ENCODE results near the gene PYROXD2.

PYROXD2 gene

GRCh38 chr10:98436704-98437103 is 21.7 kb upstream of the PYROXD2 start:
- in situ Hi-C loops (cut with HindIII; ENCODE audit: low sequenced_read_pairs) = no loop called here
- no peak for DNase-seq (ENCODE audit: low read depth)
- no peak overlapping the region for H3K4me3 ChIP-seq (ENCODE audit: low read depth, low read length)
- TF ChIP-seq CTCF (IDR thresholded peaks at IDR 0.05; ENCODE audit: low read depth, low read length, missing control alignments) = no peak

GRCh38 chr10:98435178-98435577 is 20.2 kb upstream of the PYROXD2 start:
- H3K4me3 ChIP-seq (ENCODE audit: low read depth, low read length) = no peak overlapping the region
- DNase-seq (ENCODE audit: low read depth) = no peak
- in situ Hi-C loops (cut with HindIII; ENCODE audit: low sequenced_read_pairs) = no loop called here
- TF ChIP-seq CTCF (IDR thresholded peaks at IDR 0.05; ENCODE audit: low read depth, low read length, missing control alignments) = no peak

GRCh38 chr10:98433881-98434732 is 19.1 kb upstream of the PYROXD2 start:
- DNase-seq (ENCODE audit: low read depth) = peak; percentile 11
- TF ChIP-seq CTCF (IDR thresholded peaks at IDR 0.05; ENCODE audit: low read depth, low read length, missing control alignments) = no peak
- H3K4me3 ChIP-seq (ENCODE audit: low read depth, low read length) = no peak overlapping the region
- in situ Hi-C loops (cut with HindIII; ENCODE audit: low sequenced_read_pairs) = no loop called here

GRCh38 chr10:98433371-98433770 is 18.4 kb upstream of the PYROXD2 start:
- no peak for DNase-seq (ENCODE audit: low read depth)
- no peak overlapping the region for H3K4me3 ChIP-seq (ENCODE audit: low read depth, low read length)
- in situ Hi-C loops (cut with HindIII; ENCODE audit: low sequenced_read_pairs) = no loop called here
- TF ChIP-seq CTCF (IDR thresholded peaks at IDR 0.05; ENCODE audit: low read depth, low read length, missing control alignments) = no peak

- TF ChIP-seq CTCF (IDR thresholded peaks at IDR 0.05; ENCODE audit: low read depth, low read length, missing control alignments) = no peak
- no peak for DNase-seq (ENCODE audit: low read depth)
- in situ Hi-C loops (cut with HindIII; ENCODE audit: low sequenced_read_pairs) = no loop called here
- H3K4me3 ChIP-seq (ENCODE audit: low read depth, low read length) = no peak overlapping the region
These were observed 17.3 kb upstream of the PYROXD2 start for GRCh38 chr10:98432330-98432729.

- no peak for TF ChIP-seq CTCF (IDR thresholded peaks at IDR 0.05; ENCODE audit: low read depth, low read length, missing control alignments)
- no peak overlapping the region for H3K4me3 ChIP-seq (ENCODE audit: low read depth, low read length)
- no peak for DNase-seq (ENCODE audit: low read depth)
- in situ Hi-C loops (cut with HindIII; ENCODE audit: low sequenced_read_pairs) = no loop called here
These were observed 16.0 kb upstream of the PYROXD2 start for GRCh38 chr10:98431016-98431415.

All from astrocyte of the cerebellum (primary cell).